Vagina (tissue), 2 donors: ENCODE data around the gene SPINK1.

Experiments
- CTCF ChIP-seq, 3 experiments: fragments of 450-650 bp in 2 of 3; fragments of 200-600 bp in 1 of 3; sonication (generic) in 1 of 3; IDR thresholded peaks; one replicate each; pipeline ENCODE4 v1.5.1; 2017 to 2019; ENCODE audit warnings: antibody characterized with exemption in 3 of 3, mild to moderate bottlenecking in 2 of 3, moderate library complexity in 2 of 3
- POLR2AphosphoS5 ChIP-seq, 2 donors: sonication (generic); formaldehyde crosslinking; IDR thresholded peaks; one replicate each; pipeline ENCODE4 v1.9.0; 2017; ENCODE audit warnings: antibody characterized with exemption in 2 of 2, mild to moderate bottlenecking in 2 of 2, low read depth in 1 of 2; ENCODE audit not compliant: insufficient read depth in 1 of 2

DNA sequence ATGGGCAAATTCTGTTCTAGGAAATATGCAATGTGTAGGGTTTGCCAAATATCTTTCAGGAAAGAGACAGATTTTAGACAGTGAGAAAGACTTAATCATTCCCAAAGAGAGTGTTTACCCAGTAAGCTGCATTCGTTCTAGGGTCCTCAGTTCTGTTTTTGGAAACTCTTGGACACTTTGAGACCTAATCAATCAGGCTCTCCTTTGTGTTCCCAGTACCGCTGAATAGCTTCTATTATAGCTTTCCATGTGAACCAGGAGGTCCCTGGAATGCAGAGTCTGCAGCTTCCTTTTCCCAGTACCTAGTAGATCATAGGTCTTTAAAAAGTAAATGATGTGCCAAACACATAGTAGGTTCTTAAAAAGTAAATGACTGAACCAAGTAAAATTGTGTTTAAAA is 11.4 kb upstream of the SPINK1 start:
- TF ChIP-seq CTCF (IDR thresholded peaks at IDR 0.05) (no peak), POLR2AphosphoS5 (IDR thresholded peaks at IDR 0.05; ENCODE audit: insufficient read depth in 1 of 2, low read depth in 1 of 2) (no peak)
